Measurements from ENCODE around the gene ARHGAP8. TPM values are rescaled to one million over a fixed set of nuclear protein-coding genes. Genes with fewer than 3 reads are reported as not detected.

Gene ARHGAP8
- total RNA-seq, 6 experiments from 2014 or later: not detected

GRCh38 chr22:44815099-44816070, 63.0 kb downstream of the ARHGAP8 start:
- no peak for DNase-seq
- no peak overlapping the region for H3K27ac Mint-ChIP-seq
- TF ChIP-seq, protein P1, sequence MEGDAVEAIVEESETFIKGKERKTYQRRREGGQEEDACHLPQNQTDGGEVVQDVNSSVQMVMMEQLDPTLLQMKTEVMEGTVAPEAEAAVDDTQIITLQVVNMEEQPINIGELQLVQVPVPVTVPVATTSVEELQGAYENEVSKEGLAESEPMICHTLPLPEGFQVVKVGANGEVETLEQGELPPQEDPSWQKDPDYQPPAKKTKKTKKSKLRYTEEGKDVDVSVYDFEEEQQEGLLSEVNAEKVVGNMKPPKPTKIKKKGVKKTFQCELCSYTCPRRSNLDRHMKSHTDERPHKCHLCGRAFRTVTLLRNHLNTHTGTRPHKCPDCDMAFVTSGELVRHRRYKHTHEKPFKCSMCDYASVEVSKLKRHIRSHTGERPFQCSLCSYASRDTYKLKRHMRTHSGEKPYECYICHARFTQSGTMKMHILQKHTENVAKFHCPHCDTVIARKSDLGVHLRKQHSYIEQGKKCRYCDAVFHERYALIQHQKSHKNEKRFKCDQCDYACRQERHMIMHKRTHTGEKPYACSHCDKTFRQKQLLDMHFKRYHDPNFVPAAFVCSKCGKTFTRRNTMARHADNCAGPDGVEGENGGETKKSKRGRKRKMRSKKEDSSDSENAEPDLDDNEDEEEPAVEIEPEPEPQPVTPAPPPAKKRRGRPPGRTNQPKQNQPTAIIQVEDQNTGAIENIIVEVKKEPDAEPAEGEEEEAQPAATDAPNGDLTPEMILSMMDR (IDR thresholded peaks at IDR 0.05): no peak
- H3K4me1 Mint-ChIP-seq (ENCODE audit: low read depth): no peaks in the 10 kb centered on the region
- H3K9me3 Mint-ChIP-seq: peaks cover 7% of the 10 kb centered on the region; the same call in 1 of the 2 replicates
- no peak overlapping the region for H3K4me3 Mint-ChIP-seq
- peaks cover 10% of the 10 kb centered on the region; the same call in 1 of the 2 replicates for H3K27me3 Mint-ChIP-seq (ENCODE audit: insufficient read depth)
- H3K36me3 Mint-ChIP-seq (ENCODE audit: low read depth): no peaks in the 10 kb centered on the region

GRCh38 chr22:44816141-44816540, 63.8 kb downstream of the ARHGAP8 start:
- Mint-ChIP-seq H3K27me3 (ENCODE audit: insufficient read depth) (peaks cover 6% of the 10 kb centered on the region; the same call in 1 of the 2 replicates), H3K36me3 (ENCODE audit: low read depth) (no peaks in the 10 kb centered on the region), H3K4me1 (ENCODE audit: low read depth) (no peaks in the 10 kb centered on the region), H3K27ac (no peak overlapping the region), H3K4me3 (no peak overlapping the region), H3K9me3 (peaks cover 7% of the 10 kb centered on the region; the same call in 1 of the 2 replicates)
- DNase-seq: no peak
- TF ChIP-seq, protein P1 (IDR thresholded peaks at IDR 0.05): no peak

GRCh38 chr22:44818727-44819126, 66.4 kb downstream of the ARHGAP8 start:
- H3K4me1 Mint-ChIP-seq (ENCODE audit: low read depth): no peaks in the 10 kb centered on the region
- no peak for DNase-seq
- no peak overlapping the region for H3K4me3 Mint-ChIP-seq
- no peak overlapping the region for H3K27ac Mint-ChIP-seq
- H3K9me3 Mint-ChIP-seq: no peaks in the 10 kb centered on the region
- peaks cover 16% of the 10 kb centered on the region for H3K27me3 Mint-ChIP-seq (ENCODE audit: insufficient read depth)
- TF ChIP-seq, protein P1 (IDR thresholded peaks at IDR 0.05): no peak
- no peaks in the 10 kb centered on the region for H3K36me3 Mint-ChIP-seq (ENCODE audit: low read depth)

- TF ChIP-seq, protein P1 (IDR thresholded peaks at IDR 0.05): no peak
- Mint-ChIP-seq H3K4me3 (no peak overlapping the region), H3K4me1 (ENCODE audit: low read depth) (no peaks in the 10 kb centered on the region), H3K9me3 (no peaks in the 10 kb centered on the region), H3K27me3 (ENCODE audit: insufficient read depth) (peaks cover 20% of the 10 kb centered on the region), H3K27ac (no peak overlapping the region), H3K36me3 (ENCODE audit: low read depth) (no peaks in the 10 kb centered on the region)
- no peak for DNase-seq
Measured at GRCh38 chr22:44819966-44820631, 67.7 kb downstream of the ARHGAP8 start.

DNA sequence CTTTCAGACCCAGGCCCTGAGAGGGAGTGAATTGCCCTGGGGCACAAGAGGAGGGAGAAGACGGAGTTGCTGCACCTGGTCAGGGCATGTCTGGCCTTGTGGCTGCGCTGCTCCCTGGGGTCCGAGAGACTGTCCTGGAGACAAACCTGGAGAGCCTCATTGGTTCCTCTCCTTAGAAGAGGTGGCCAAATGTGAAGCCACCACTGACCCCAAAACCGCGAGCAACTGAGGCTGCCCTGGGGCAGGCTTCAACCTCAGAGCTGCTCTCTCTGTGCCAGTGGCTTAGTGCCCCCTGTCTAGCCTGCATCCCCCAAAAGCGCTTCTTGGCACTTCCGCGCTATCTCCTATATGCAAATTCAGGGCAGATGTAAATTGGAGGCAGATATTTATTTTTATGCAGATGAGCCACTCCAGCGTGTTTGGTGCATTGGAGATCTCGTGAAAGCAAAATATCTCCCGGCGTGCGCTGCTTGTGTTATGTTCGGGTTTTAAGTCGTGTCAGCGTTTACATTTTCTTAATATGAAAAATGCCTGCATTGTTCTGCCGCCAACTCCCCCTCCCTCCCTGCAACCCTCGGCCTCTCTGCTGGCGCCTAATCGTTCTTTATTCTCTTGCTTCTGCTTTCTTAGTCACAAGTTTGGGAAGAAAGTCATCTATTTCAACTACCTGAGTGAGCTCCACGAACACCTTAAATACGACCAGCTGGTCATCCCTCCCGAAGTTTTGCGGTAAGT, 69.5 kb downstream of the ARHGAP8 start:
- no peaks in the 10 kb centered on the region for H3K4me1 Mint-ChIP-seq (ENCODE audit: low read depth)

More for the DNA sequence above, 69.5 kb downstream of the ARHGAP8 start:
- Mint-ChIP-seq H3K27me3 (ENCODE audit: insufficient read depth) (peaks cover 18% of the 10 kb centered on the region), H3K4me3 (no peak overlapping the region), H3K27ac (no peak overlapping the region), H3K36me3 (ENCODE audit: low read depth) (no peaks in the 10 kb centered on the region), H3K9me3 (no peaks in the 10 kb centered on the region)
- TF ChIP-seq, protein P1 (IDR thresholded peaks at IDR 0.05): no peak
- no peak for DNase-seq
